CD14-positive monocyte (primary cell): ENCODE data around the gene APOL1. TPM values are rescaled to one million over a fixed set of nuclear protein-coding genes. Genes with fewer than 3 reads are reported as not detected.

Experiments
- DNase-seq, 3 donors: peaks; one replicate each; pipeline ENCODE4 v3.0.0-alpha.2; 2011 to 2022
- H2AFZ ChIP-seq: 2 replicates; pipeline ENCODE4 v1.6.0; 2012; ENCODE audit warnings: mild to moderate bottlenecking, low read depth, low read length, inconsistent platforms; ENCODE audit not compliant: insufficient read depth, poor library complexity, severe bottlenecking
- H3K27ac ChIP-seq, 2 donors: 1 replicate in 1 of 2; 2 replicates in 1 of 2; pipeline ENCODE4 v1.5.1; 2012 to 2013; ENCODE audit warnings: low read length in 2 of 2, control low read depth in 1 of 2, inconsistent platforms in 1 of 2, low read depth in 1 of 2, mild to moderate bottlenecking in 1 of 2
- H3K27me3 ChIP-seq, 2 donors: one replicate each; pipeline versions ENCODE4 v1.6.0 to v1.6.1; 2011 to 2013; ENCODE audit warnings: low read length in 2 of 2; ENCODE audit not compliant: control insufficient read depth in 2 of 2, insufficient read depth in 2 of 2
- H3K36me3 ChIP-seq, 2 donors: replicated peaks in 1 of 2; 1 replicate in 1 of 2; 2 replicates in 1 of 2; pipeline versions ENCODE4 v1.5.1 to v1.6.1; 2012 to 2013; ENCODE audit warnings: low read length in 2 of 2, control low read depth in 1 of 2, inconsistent platforms in 1 of 2, mild to moderate bottlenecking in 1 of 2; ENCODE audit not compliant: insufficient read depth in 2 of 2, control insufficient read depth in 1 of 2
- H3K4me1 ChIP-seq, 2 donors: 1 replicate in 1 of 2; 2 replicates in 1 of 2; pipeline versions ENCODE4 v1.5.1 to v1.6.1; 2012 to 2013; ENCODE audit warnings: low read length in 2 of 2, control low read depth in 1 of 2, inconsistent platforms in 1 of 2, mild to moderate bottlenecking in 1 of 2, moderate library complexity in 1 of 2; ENCODE audit not compliant: insufficient read depth in 2 of 2, control insufficient read depth in 1 of 2
- H3K4me2 ChIP-seq: replicated peaks from 2 replicates; pipeline ENCODE3; 2012; ENCODE audit warnings: low read length, moderate library complexity, mild to moderate bottlenecking; ENCODE audit not compliant: poor library complexity, severe bottlenecking; ENCODE audit errors: extremely low read depth
- H3K4me3 ChIP-seq, 3 experiments: fragments of 200-600 bp in 1 of 3; sonication (generic) in 1 of 3; replicated peaks in 1 of 3; 1 replicate in 2 of 3; 2 replicates in 1 of 3; pipeline ENCODE4 v1.5.1; 2011 to 2013; ENCODE audit warnings: low read length in 3 of 3, mild to moderate bottlenecking in 3 of 3, control low read depth in 2 of 3, low read depth in 2 of 3, inconsistent platforms in 1 of 3, moderate library complexity in 1 of 3
- H3K79me2 ChIP-seq: 2 replicates; pipeline ENCODE4 v1.6.0; 2012; ENCODE audit warnings: mild to moderate bottlenecking, control low read depth, inconsistent platforms, low read length, moderate library complexity; ENCODE audit not compliant: insufficient read depth
- H3K9ac ChIP-seq: 2 replicates; pipeline ENCODE4 v1.6.0; 2017; ENCODE audit warnings: low read length, mild to moderate bottlenecking; ENCODE audit not compliant: insufficient read depth, poor library complexity, severe bottlenecking
- H3K9me3 ChIP-seq, 2 donors: replicated peaks in 1 of 2; 1 replicate in 1 of 2; 2 replicates in 1 of 2; pipeline versions ENCODE4 v1.5.1 to v1.6.1; 2012 to 2013; ENCODE audit warnings: low read length in 2 of 2, control low read depth in 1 of 2; ENCODE audit not compliant: control insufficient read depth in 1 of 2, insufficient read depth in 1 of 2
- H4K20me1 ChIP-seq: 2 replicates; pipeline ENCODE4 v1.6.0; 2012; ENCODE audit warnings: mild to moderate bottlenecking, low read length, control low read depth, moderate library complexity; ENCODE audit not compliant: insufficient read depth
- H3K27ac Mint-ChIP-seq, 7 donors: one replicate each; pipeline ENCODE4 v1.8.0; 2020; ENCODE audit warnings: mild to moderate bottlenecking in 7 of 7, mixed read lengths in 7 of 7, moderate library complexity in 6 of 7, inconsistent platforms in 2 of 7
- H3K27me3 Mint-ChIP-seq, 3 donors: one replicate each; pipeline ENCODE4 v1.8.0; 2021 to 2022; ENCODE audit warnings: low read depth in 3 of 3, mild to moderate bottlenecking in 3 of 3, mixed read lengths in 3 of 3, moderate library complexity in 3 of 3, inconsistent platforms in 1 of 3
- H3K36me3 Mint-ChIP-seq, 2 donors: one replicate each; pipeline ENCODE4 v1.8.0; 2020; ENCODE audit warnings: mixed read lengths in 2 of 2, inconsistent platforms in 1 of 2, mild to moderate bottlenecking in 1 of 2
- H3K4me1 Mint-ChIP-seq: one replicate; pipeline ENCODE4 v1.8.0; 2020; ENCODE audit warnings: mild to moderate bottlenecking, mixed read lengths
- H3K4me3 Mint-ChIP-seq, 2 donors: one replicate each; pipeline ENCODE4 v1.8.0; 2020; ENCODE audit warnings: mild to moderate bottlenecking in 2 of 2, mixed read lengths in 2 of 2, moderate library complexity in 1 of 2
- H3K9me3 Mint-ChIP-seq, 7 donors: one replicate each; pipeline ENCODE4 v1.8.0; 2020 to 2022; ENCODE audit warnings: mixed read lengths in 7 of 7, mild to moderate bottlenecking in 6 of 7, moderate library complexity in 6 of 7, inconsistent platforms in 2 of 7
- CTCF ChIP-seq: fragments of 200-600 bp; IDR thresholded peaks from one replicate; pipeline ENCODE4 v1.8.0; 2022; ENCODE audit warnings: antibody characterized with exemption, mild to moderate bottlenecking
- WGBS: methylation state at CpG from one replicate; pipeline ENCODE4 v1.1.5; 2013; ENCODE audit warnings: missing lambda C conversion rate; ENCODE audit not compliant: insufficient coverage; 5-methylcytosine and 5-hydroxymethylcytosine counted together
- intact Hi-C, 2 donors: fragments of 100-400 bp; cut with micrococcal nuclease; formaldehyde crosslinking; loops; one replicate each; pipeline versions ENCODE4 v1.15.0 to v1.15.1; 2023
- polyA plus RNA-seq, 3 donors: library from polyadenylated mRNA; depleted of rRNA in 1 of 3; unstranded in 2 of 3; stranded (reverse) in 1 of 3; fragments of 300-500 nt in 2 of 3; fragments of >200 nt in 1 of 3; fragmentation: Illumina TruSeq in 2 of 3; gene quantifications; 1 replicate in 2 of 3; 2 replicates in 1 of 3; pipeline ENCODE4 v1.2.3, GENCODE V29; 2012 to 2021

The APOL1 gene
- polyA plus RNA-seq, 3 donors = 3.4 to 7.5 (median 6.1) TPM

- Mint-ChIP-seq H3K36me3 (peaks cover 58 to 73% of the 10 kb centered on the region in 2 donors), H3K27ac (peak overlapping the region in 2 of 7 donors; percentile 26 to 59), H3K27me3 (no peaks in the 10 kb centered on the region), H3K4me1 (peaks cover 30% of the 10 kb centered on the region), H3K9me3 (no peaks in the 10 kb centered on the region), H3K4me3 (no peak overlapping the region)
- Histone ChIP-seq H3K27me3 (no peaks in the 10 kb centered on the region), H3K9me3 (no peaks in the 10 kb centered on the region), H3K4me1 (peaks cover 16 to 34% of the 10 kb centered on the region in 2 donors), H3K79me2 (peaks cover 13% of the 10 kb centered on the region), H3K36me3 (peaks cover 58 to 66% of the 10 kb centered on the region in 2 donors), H4K20me1 (peaks cover 97% of the 10 kb centered on the region), H3K4me2 (no peak overlapping the region), H3K4me3 (no peak overlapping the region), H3K27ac (no peak overlapping the region), H2AFZ (no peak overlapping the region), H3K9ac (no peak overlapping the region)
- 95% methylated on average over 6 of the region's 14 CpGs for WGBS
- TF ChIP-seq CTCF = no peak
- DNase-seq = no peak
- intact Hi-C loops = no loop called here
Measured at GRCh38 chr22:36281781-36282327, 28.9 kb downstream of the APOL1 start.

- H3K4me1 ChIP-seq = peaks cover 15 to 32% of the 10 kb centered on the region in 2 donors
- no peak for TF ChIP-seq CTCF
- peaks cover 13% of the 10 kb centered on the region for H3K79me2 ChIP-seq
- H3K4me3 ChIP-seq = no peak overlapping the region
- H3K27me3 Mint-ChIP-seq = no peaks in the 10 kb centered on the region
- no peaks in the 10 kb centered on the region for H3K27me3 ChIP-seq
- no peaks in the 10 kb centered on the region for H3K9me3 Mint-ChIP-seq
- H3K36me3 ChIP-seq = peaks cover 63 to 72% of the 10 kb centered on the region in 2 donors
- intact Hi-C loops = no loop called here
- peaks cover 27% of the 10 kb centered on the region for H3K4me1 Mint-ChIP-seq
- H3K27ac Mint-ChIP-seq = peak overlapping the region in 1 of 7 donors; percentile 59
- no peak overlapping the region for H3K4me2 ChIP-seq
- no peak overlapping the region for H2AFZ ChIP-seq
- H4K20me1 ChIP-seq = peaks cover 100% of the 10 kb centered on the region
- DNase-seq = no peak
- H3K4me3 Mint-ChIP-seq = no peak overlapping the region
- WGBS = 98% methylated on average over 20 of the region's 24 CpGs
- H3K9me3 ChIP-seq = no peaks in the 10 kb centered on the region
- peaks cover 63 to 78% of the 10 kb centered on the region in 2 donors for H3K36me3 Mint-ChIP-seq
- H3K27ac ChIP-seq = no peak overlapping the region
- H3K9ac ChIP-seq = no peak overlapping the region
Measured at GRCh38 chr22:36282328-36282831, 29.4 kb downstream of the APOL1 start.
